Activated naive CD4-positive, alpha-beta T cell treated with anti-CD3 and anti-CD28 coated beads, Interleukin-2, amount 50 U/mL, for 16 hours (primary cell): ENCODE results near the gene DIRAS3.
"Not testable (repeated sequence)": the region's sequence is repeated elsewhere in the genome, so short reads cannot be mapped to it uniquely, and the experiment has no call there.

ENCODE experiments used
- DNase-seq: peaks from one replicate; pipeline ENCODE4 v3.0.0-alpha.2; 2020

Gene DIRAS3

DNA sequence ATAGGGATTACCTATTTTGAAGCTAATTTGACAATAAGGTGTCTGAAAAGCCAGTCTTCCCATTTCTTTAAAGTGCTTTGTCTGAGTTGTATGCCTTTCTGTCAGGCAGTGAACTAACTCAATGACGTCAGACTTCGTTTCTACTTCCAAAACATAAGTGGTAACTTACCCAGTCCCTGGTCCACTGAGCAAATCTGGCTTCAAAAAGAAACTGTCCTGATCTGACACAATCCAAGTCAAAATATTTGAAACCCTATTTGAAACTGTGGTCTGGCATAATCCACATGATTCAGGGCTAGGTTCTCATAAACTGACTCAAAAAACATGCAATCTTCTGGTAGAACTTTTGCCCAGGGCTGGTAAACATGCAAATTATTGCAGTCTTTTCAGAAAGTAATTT, 34.0 kb downstream of the DIRAS3 start:
- DNase-seq = no peak

DNA sequence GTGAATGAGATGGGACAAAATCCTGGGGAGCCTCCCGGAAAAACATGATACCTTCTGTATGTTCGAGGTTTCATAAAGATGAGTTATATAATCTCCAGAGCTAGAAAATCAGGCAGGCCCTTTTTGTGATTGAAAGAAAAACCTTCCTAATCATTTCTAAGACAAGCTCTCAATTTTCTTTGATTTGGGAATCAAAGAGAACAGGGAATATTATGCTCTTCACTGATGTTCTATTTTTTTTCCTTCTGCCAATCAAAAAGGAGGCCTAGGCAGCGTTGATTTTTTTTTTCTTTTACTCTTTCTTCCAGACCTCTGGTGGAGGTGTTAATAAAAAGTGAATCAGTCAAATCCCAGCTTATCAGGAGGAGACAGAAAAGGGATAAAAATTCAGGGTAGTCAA, 34.5 kb downstream of the DIRAS3 start:
- DNase-seq = no peak

DNA sequence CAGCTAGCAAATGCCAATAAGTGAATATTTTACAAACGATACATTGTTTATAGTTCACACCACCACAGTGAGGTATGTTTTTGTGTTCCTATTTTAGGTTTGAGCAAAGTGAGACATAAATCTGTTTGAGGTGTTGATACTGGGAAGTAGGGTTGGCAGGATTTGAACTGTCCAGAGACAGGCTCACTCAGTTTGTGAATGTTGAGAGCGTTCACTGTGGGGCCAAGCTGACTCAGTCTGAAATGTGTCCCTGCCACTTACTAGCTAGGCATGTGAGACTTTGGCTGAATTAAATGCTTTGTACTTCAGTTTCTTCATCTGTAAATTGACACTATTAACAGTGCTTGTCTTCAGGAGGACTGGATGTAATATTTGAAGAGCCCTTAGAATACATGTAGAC, 35.1 kb downstream of the DIRAS3 start:
- no peak for DNase-seq

DNA sequence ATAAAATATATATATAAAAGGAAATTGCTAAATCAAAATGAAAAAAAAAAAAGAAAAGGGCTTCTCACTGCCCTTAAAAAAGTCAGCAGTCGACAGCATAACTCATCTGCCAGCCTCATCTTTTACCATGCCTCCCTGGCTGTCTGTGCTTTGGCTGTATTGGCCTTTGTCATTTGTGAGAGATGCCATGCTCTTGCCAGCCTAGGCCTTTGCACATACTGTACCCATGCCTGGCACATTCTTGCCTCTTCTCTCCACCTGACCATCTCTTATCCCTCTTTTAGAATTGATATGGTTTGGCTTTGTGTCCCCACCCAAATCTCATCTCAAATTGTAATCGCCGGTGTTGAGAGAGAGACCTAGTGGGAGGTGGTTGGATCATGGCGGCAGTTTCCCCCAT, 37.1 kb downstream of the DIRAS3 start:
- DNase-seq = no peak

DNA sequence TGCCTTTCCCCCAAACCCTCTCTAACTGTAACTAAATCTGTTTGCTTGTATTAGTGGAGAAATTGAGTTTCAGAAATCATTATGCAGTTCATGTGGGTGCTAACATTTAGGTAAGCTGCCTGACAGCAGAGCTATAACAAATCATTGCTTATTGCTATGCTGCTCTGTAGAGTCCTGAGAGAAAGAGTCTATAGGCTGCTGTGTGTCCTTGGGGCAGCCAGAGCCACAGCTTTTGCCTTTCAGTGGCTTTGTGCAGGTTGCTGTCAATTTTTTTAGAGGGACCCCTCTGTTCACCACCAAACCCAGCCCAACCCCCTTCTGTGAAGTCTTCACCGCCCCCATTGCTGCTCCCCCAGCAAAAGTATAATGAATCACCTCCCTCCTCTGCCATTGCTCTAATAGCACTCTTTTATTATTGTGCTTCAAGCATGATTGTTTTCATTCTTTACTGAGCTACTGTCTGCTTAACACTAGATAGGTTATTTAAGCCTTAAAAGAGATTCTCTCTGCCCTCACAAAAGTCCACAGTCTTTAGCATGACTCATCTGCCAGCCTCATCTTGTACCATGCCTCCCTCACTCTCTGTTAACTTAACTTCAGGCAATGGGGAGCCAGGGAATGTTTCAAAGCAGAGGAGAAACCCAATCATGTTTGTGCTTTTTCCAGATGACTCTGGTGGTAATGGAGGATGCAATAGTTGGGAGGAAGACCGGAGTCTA, 38.6 kb downstream of the DIRAS3 start:
- DNase-seq = no peak

DNA sequence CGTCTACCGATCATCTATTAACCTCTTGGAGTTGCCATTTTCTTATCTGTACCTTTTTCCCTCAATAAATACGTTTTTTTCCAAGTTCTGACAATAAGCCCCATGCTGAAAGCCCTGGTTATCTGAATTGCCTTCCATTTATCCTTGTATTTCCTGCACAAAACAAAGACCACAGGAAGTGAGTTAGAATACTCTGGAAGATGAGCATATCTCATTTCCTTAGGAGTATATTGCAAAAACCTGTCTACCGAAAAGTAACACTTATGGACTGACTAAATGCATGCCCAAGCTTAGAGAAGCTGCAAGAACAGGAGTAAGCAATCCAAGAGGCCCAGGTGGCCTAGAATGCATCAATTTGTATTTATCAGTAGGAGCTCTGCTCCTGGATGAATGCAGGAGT, 39.9 kb downstream of the DIRAS3 start:
- no peak for DNase-seq

DNA sequence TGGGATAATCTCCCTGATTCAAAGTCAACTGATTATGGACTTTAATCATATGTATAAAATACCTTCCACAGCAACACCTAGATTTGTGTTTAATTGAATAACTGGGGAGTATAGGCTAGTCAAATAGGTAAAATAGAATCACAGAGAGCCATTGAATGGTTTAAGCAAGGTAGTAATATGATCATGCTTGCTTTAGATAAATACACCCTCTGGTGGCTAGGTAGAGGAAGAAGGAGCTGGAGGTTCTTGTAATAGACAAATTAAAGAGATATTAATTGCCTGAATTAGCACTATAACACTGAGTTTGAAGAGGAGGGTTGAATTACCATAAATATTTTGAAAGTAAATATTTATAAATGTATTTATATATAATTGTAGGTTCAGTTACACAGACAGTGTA, 40.3 kb downstream of the DIRAS3 start:
- DNase-seq = no peak

DNA sequence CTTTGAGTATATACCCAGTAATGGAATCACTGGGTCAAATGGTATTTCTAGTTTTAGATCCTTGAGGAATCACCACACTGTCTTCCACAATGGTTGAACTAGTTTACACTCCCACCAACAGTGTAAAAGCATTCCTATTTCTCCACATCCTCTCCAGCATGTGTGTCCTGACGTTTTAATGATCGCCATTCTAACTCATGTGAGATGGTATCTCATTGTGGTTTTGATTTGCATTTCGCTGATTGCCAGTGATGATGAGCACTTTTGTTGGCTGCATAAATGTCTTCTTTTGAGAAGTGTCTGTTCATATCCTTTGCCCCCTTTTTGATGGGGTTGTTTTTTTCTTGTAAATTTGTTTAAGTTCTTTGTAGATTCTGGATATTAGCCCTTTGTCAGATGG, 46.8 kb downstream of the DIRAS3 start:
- not testable (repeated sequence) for DNase-seq

DNA sequence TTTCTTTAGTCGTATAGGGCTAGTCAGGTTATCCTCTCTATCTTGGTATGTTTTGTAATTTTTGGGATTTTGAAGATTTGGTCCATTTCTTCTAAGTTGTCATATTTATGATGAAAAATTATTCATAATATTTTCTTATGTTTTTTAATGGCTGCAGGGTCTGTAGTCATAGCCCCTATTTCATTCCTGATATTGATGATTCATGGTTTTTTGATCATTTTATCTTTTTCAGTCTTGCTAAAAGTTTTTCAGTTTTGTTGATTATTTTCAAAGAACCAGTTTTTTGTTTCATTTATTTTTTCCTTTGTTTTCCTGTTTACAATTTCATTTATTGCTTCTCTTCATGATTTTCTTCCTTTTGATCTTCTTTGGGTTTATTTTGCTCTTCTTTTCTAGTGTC, 50.2 kb downstream of the DIRAS3 start:
- no peak for DNase-seq

DNA sequence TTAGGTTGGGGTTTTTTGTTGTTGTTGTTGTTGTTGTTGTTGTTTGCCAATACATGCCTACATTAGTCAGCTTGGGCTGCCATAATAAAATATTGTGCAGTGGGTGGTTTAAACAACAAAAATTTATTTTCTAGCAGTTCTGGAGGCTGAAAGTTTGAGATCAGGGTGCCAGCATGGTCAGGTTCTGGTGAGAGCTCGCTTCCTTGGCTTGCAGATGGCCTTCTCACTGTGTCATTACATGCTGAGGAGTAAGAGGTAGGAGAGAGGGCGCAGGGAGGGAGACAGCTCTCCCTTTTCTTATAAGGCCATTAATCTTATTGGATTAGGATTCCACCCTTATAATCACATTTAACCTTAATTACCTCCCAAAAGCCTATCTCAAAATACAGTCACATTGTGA, 52.7 kb downstream of the DIRAS3 start:
- DNase-seq = no peak
